K562 (cell line): ENCODE data around the gene DCP2. TPM values are rescaled to one million over a fixed set of nuclear protein-coding genes. Genes with fewer than 3 reads are reported as not detected.
A peak's percentile ranks its signal among the peaks of the same experiment; 100 is the strongest.

ENCODE experiments used
- JUN ChIP-seq, 2 experiments: sonication (generic) in 1 of 2; formaldehyde crosslinking in 1 of 2; IDR thresholded peaks; 2 replicates each; pipeline versions ENCODE4 v1.6.1 to v1.8.0; 2012 to 2022; ENCODE audit warnings: borderline replicate concordance in 2 of 2, mild to moderate bottlenecking in 2 of 2, improper control_type of control experiment in 1 of 2, low read depth in 1 of 2, low read length in 1 of 2, missing genetic modification reagents in 1 of 2
- JUND ChIP-seq, 2 experiments: IDR thresholded peaks; 2 replicates in 1 of 2; 3 replicates in 1 of 2; pipeline ENCODE4 v1.6.1; 2011; ENCODE audit warnings: borderline replicate concordance in 2 of 2, low read depth in 2 of 2, low read length in 2 of 2, improper control_type of control experiment in 1 of 2, missing biosample characterization in 1 of 2, missing genetic modification characterization in 1 of 2, missing genetic modification reagents in 1 of 2
- RUNX1 ChIP-seq: sonication (generic); IDR thresholded peaks from 2 replicates; pipeline ENCODE4 v1.6.1; 2016; ENCODE audit warnings: antibody characterized with exemption, low read depth
- TCF3 ChIP-seq: sonication (generic); formaldehyde crosslinking; IDR thresholded peaks from 2 replicates; pipeline ENCODE4 v1.4.0; 2020; ENCODE audit warnings: mild to moderate bottlenecking, missing genetic modification reagents
- TOE1 ChIP-seq, 2 experiments: fragments of 450-650 bp in 1 of 2; sonication (generic) in 1 of 2; formaldehyde crosslinking in 1 of 2; IDR thresholded peaks; 2 replicates each; pipeline versions ENCODE4 v1.7.1 to v1.8.0; 2016 to 2022; ENCODE audit warnings: borderline replicate concordance in 2 of 2, mild to moderate bottlenecking in 2 of 2, antibody characterized with exemption in 1 of 2, inconsistent platforms in 1 of 2, low read depth in 1 of 2, missing genetic modification reagents in 1 of 2, moderate library complexity in 1 of 2
- UBTF ChIP-seq, 2 experiments: IDR thresholded peaks; 2 replicates each; pipeline ENCODE4 v1.6.1; 2012; ENCODE audit warnings: improper control_type of control experiment in 2 of 2, low read depth in 2 of 2, low read length in 2 of 2, borderline replicate concordance in 1 of 2
- ZNF12 ChIP-seq: sonication (generic); formaldehyde crosslinking; IDR thresholded peaks from 2 replicates; pipeline ENCODE4 v1.4.0; 2020; ENCODE audit warnings: mild to moderate bottlenecking, missing genetic modification reagents
- ZNF217 ChIP-seq: sonication (generic); formaldehyde crosslinking; IDR thresholded peaks from 2 replicates; pipeline ENCODE4 v1.8.0; 2022; ENCODE audit warnings: mild to moderate bottlenecking, missing genetic modification reagents
- ZNF239 ChIP-seq: fragments of 250-450 bp; sonication (Bioruptor Pico); IDR thresholded peaks from 2 replicates; pipeline ENCODE4 v1.4.0; 2020; ENCODE audit warnings: mild to moderate bottlenecking
- ZNF395 ChIP-seq: fragments of 200-800 bp; sonication (Bioruptor generic); IDR thresholded peaks from 2 replicates; pipeline ENCODE4 v1.6.1; 2017; ENCODE audit warnings: missing genetic modification characterization, missing compliant biosample characterization
- ZNF592 ChIP-seq: fragments of 450-650 bp; IDR thresholded peaks from 2 replicates; pipeline ENCODE4 v1.6.1; 2017; ENCODE audit warnings: antibody characterized with exemption, mild to moderate bottlenecking
- polyA plus RNA-seq, 8 experiments: library from polyadenylated mRNA; depleted of rRNA in 4 of 8; stranded (reverse) in 5 of 8; unstranded in 3 of 8; fragments of >200 nt; fragmentation: Nextera tagmentation in 2 of 8; fragmentation: Illumina TruSeq in 1 of 8; extraction: Ambion mirVana in 2 of 8; extraction: Trizol in 1 of 8; gene quantifications; 2 replicates each; pipeline versions ENCODE4 v1.2.1 to v1.2.3, GENCODE V29; 2011 to 2014; ENCODE audit warnings: inconsistent platforms in 1 of 8, missing spikeins in 1 of 8
- total RNA-seq, 7 experiments: library from RNA; depleted of rRNA in 6 of 7; stranded (reverse); fragments of >200 nt in 6 of 7; fragmentation: Illumina TruSeq in 2 of 7; extraction: Trizol in 2 of 7; gene quantifications; 2 replicates each; pipeline versions ENCODE4 v1.2.1 to v1.2.3, GENCODE V29; 2011 to 2021; ENCODE audit warnings: low replicate concordance in 1 of 7
- TF ChIP-seq, protein P1 (sequence below): sonication (generic); formaldehyde crosslinking; IDR thresholded peaks from 2 replicates; pipeline ENCODE4 v1.8.1; 2023; ENCODE audit warnings: mild to moderate bottlenecking, missing genetic modification reagents

DCP2 gene
- total and polyA plus RNA-seq, 9 of the 15 experiments (the other 6 are each of a cell fraction or from before 2014, with no cell fraction given) = 25.9 to 109 (median 46.7) TPM

GRCh38 chr5:113047234-113047633, 70.6 kb downstream of the DCP2 start (continued):
- TF ChIP-seq ZNF592 (peak; percentile 12), ZNF12 (CRISPR knock-in tag) (no peak), JUN (IDR thresholded peaks at IDR 0.05; ENCODE audit: borderline replicate concordance, low read depth, low read length) (0 out of 2 replicates have a peak, but pooled peaks have one; percentile 13), JUN (CRISPR knock-in tag; IDR thresholded peaks at IDR 0.05; ENCODE audit: borderline replicate concordance) (no peak), UBTF (IDR thresholded peaks at IDR 0.05; ENCODE audit: borderline replicate concordance in 1 of 2, low read depth in 2 of 2, low read length in 2 of 2) (peak in 1 of 2 experiments; percentile 13; a peak in 1 of 4 replicates), JUND (IDR thresholded peaks at IDR 0.05; ENCODE audit: borderline replicate concordance, low read depth, low read length) (peak; percentile 43; the same call in 1 of the 2 replicates), JUND (tag; IDR thresholded peaks at IDR 0.05; ENCODE audit: borderline replicate concordance, low read depth, low read length) (no peak), ZNF217 (no peak), ZNF395 (CRISPR knock-in tag) (0 out of 2 replicates have a peak, but pooled peaks have one; percentile 37), TCF3 (CRISPR knock-in tag) (peak; percentile 34; the same call in 1 of the 2 replicates), RUNX1 (no peak), TOE1 (IDR thresholded peaks at IDR 0.05; ENCODE audit: borderline replicate concordance) (peak; percentile 87; the same call in 1 of the 2 replicates), TOE1 (CRISPR knock-in tag; IDR thresholded peaks at IDR 0.05; ENCODE audit: borderline replicate concordance, low read depth) (no peak), ZNF239 (CRISPR knock-in tag) (no peak)
- TF ChIP-seq, protein P1, sequence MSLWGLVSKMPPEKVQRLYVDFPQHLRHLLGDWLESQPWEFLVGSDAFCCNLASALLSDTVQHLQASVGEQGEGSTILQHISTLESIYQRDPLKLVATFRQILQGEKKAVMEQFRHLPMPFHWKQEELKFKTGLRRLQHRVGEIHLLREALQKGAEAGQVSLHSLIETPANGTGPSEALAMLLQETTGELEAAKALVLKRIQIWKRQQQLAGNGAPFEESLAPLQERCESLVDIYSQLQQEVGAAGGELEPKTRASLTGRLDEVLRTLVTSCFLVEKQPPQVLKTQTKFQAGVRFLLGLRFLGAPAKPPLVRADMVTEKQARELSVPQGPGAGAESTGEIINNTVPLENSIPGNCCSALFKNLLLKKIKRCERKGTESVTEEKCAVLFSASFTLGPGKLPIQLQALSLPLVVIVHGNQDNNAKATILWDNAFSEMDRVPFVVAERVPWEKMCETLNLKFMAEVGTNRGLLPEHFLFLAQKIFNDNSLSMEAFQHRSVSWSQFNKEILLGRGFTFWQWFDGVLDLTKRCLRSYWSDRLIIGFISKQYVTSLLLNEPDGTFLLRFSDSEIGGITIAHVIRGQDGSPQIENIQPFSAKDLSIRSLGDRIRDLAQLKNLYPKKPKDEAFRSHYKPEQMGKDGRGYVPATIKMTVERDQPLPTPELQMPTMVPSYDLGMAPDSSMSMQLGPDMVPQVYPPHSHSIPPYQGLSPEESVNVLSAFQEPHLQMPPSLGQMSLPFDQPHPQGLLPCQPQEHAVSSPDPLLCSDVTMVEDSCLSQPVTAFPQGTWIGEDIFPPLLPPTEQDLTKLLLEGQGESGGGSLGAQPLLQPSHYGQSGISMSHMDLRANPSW = no peak
